Suprapubic skin (tissue), 4 donors: ENCODE measurements around the gene SIAH2. TPM values are rescaled to one million over a fixed set of nuclear protein-coding genes. Genes with fewer than 3 reads are reported as not detected.

Experiments used
- DNase-seq, 2 donors: peaks; one replicate each; pipeline ENCODE4 v3.0.0-alpha.2; 2019; ENCODE audit warnings: low spot score in 2 of 2
- H3K27ac ChIP-seq: fragments of 200-600 bp; sonication (generic); one replicate; pipeline ENCODE4 v1.5.1; 2019
- H3K27me3 ChIP-seq: fragments of 200-600 bp; sonication (generic); one replicate; pipeline ENCODE4 v1.5.1; 2019
- H3K36me3 ChIP-seq: fragments of 200-600 bp; sonication (generic); one replicate; pipeline ENCODE4 v1.5.1; 2019
- H3K4me1 ChIP-seq: fragments of 200-600 bp; sonication (generic); one replicate; pipeline ENCODE4 v1.5.1; 2019
- H3K4me3 ChIP-seq: fragments of 200-600 bp; sonication (generic); one replicate; pipeline ENCODE4 v1.5.1; 2019; ENCODE audit warnings: mild to moderate bottlenecking
- H3K9me3 ChIP-seq: fragments of 200-600 bp; sonication (generic); one replicate; pipeline ENCODE4 v1.5.1; 2019
- CTCF ChIP-seq, 2 donors: fragments of 200-600 bp in 1 of 2; fragments of 450-650 bp in 1 of 2; sonication (generic) in 1 of 2; IDR thresholded peaks; one replicate each; pipeline ENCODE4 v1.5.1; 2016 to 2019; ENCODE audit warnings: antibody characterized with exemption in 2 of 2, mild to moderate bottlenecking in 1 of 2, moderate library complexity in 1 of 2
- EP300 ChIP-seq: sonication (generic); formaldehyde crosslinking; IDR thresholded peaks from one replicate; pipeline ENCODE4 v1.6.1; 2017; ENCODE audit warnings: antibody characterized with exemption
- POLR2A ChIP-seq, 2 donors: fragments of 450-650 bp; IDR thresholded peaks; one replicate each; pipeline ENCODE4 v1.6.1; 2017; ENCODE audit warnings: antibody characterized with exemption in 2 of 2, mild to moderate bottlenecking in 2 of 2, moderate library complexity in 2 of 2
- POLR2AphosphoS5 ChIP-seq, 3 donors: sonication (generic); formaldehyde crosslinking; IDR thresholded peaks; one replicate each; pipeline ENCODE4 v1.6.1; 2017; ENCODE audit warnings: antibody characterized with exemption in 3 of 3
- WGBS: methylation state at CpG from one replicate; pipeline ENCODE4 v1.1.5; 2018; 5-methylcytosine and 5-hydroxymethylcytosine counted together
- total RNA-seq, 4 donors: library from RNA; depleted of rRNA; stranded (reverse); fragments of >200 nt; gene quantifications; one replicate each; pipeline ENCODE4 v1.1.0, GENCODE V29; 2016

Gene SIAH2
- total RNA-seq, 4 donors from 2014 or later, result 49.5 to 95.7 (median 81.3) TPM

GRCh38 chr3:150773616-150774192, 10.7 kb upstream of the SIAH2 start:
- no peak for TF ChIP-seq EP300
- TF ChIP-seq CTCF (IDR thresholded peaks at IDR 0.05), result no peak
- no peak for TF ChIP-seq POLR2AphosphoS5 (IDR thresholded peaks at IDR 0.05)
- TF ChIP-seq POLR2A (IDR thresholded peaks at IDR 0.05), result no peak
- WGBS, result 93% methylated on average over 5 of the region's 14 CpGs
- no peak overlapping the region for H3K27ac ChIP-seq

GRCh38 chr3:150771600-150771999, 8.6 kb upstream of the SIAH2 start:
- TF ChIP-seq EP300, result no peak
- no peak overlapping the region for H3K27ac ChIP-seq
- WGBS, result 88% methylated on average over 2 of the region's 2 CpGs
- no peak for DNase-seq
- H3K9me3 ChIP-seq, result no peaks in the 10 kb centered on the region
- H3K4me3 ChIP-seq, result no peak overlapping the region
- no peaks in the 10 kb centered on the region for H3K27me3 ChIP-seq
- no peaks in the 10 kb centered on the region for H3K4me1 ChIP-seq
- no peaks in the 10 kb centered on the region for H3K36me3 ChIP-seq

More at GRCh38 chr3:150773616-150774192, 10.7 kb upstream of the SIAH2 start:
- Histone ChIP-seq H3K27me3 (no peaks in the 10 kb centered on the region), H3K9me3 (no peaks in the 10 kb centered on the region), H3K36me3 (no peaks in the 10 kb centered on the region), H3K4me1 (no peaks in the 10 kb centered on the region), H3K4me3 (no peak overlapping the region)
- DNase-seq, result no peak

GRCh38 chr3:150770681-150771080, 7.7 kb upstream of the SIAH2 start:
- TF ChIP-seq CTCF (IDR thresholded peaks at IDR 0.05) (no peak), EP300 (no peak), POLR2A (IDR thresholded peaks at IDR 0.05) (no peak), POLR2AphosphoS5 (IDR thresholded peaks at IDR 0.05) (no peak)

GRCh38 chr3:150766742-150767141, 3.8 kb upstream of the SIAH2 start:
- H3K9me3 ChIP-seq, result no peaks in the 10 kb centered on the region
- H3K4me1 ChIP-seq, result peaks cover 7% of the 10 kb centered on the region
- no peak for TF ChIP-seq POLR2A (IDR thresholded peaks at IDR 0.05)
- no peak for TF ChIP-seq CTCF (IDR thresholded peaks at IDR 0.05)
- TF ChIP-seq EP300, result no peak
- no peak for TF ChIP-seq POLR2AphosphoS5 (IDR thresholded peaks at IDR 0.05)
- H3K36me3 ChIP-seq, result no peaks in the 10 kb centered on the region
- WGBS, result 85% methylated on average over 3 of the region's 3 CpGs
- H3K27me3 ChIP-seq, result no peaks in the 10 kb centered on the region
- no peak overlapping the region for H3K4me3 ChIP-seq
- no peak for DNase-seq
- H3K27ac ChIP-seq, result no peak overlapping the region

More at GRCh38 chr3:150770681-150771080, 7.7 kb upstream of the SIAH2 start:
- no peak overlapping the region for H3K4me3 ChIP-seq
- H3K4me1 ChIP-seq, result no peaks in the 10 kb centered on the region
- no peaks in the 10 kb centered on the region for H3K36me3 ChIP-seq
- no peak for DNase-seq
- no peaks in the 10 kb centered on the region for H3K27me3 ChIP-seq
- 84% methylated on average over 3 of the region's 3 CpGs for WGBS
- no peak overlapping the region for H3K27ac ChIP-seq
- no peaks in the 10 kb centered on the region for H3K9me3 ChIP-seq

- Histone ChIP-seq H3K4me1 (peaks cover 13% of the 10 kb centered on the region), H3K27ac (no peak overlapping the region), H3K9me3 (no peaks in the 10 kb centered on the region), H3K36me3 (no peaks in the 10 kb centered on the region), H3K27me3 (no peaks in the 10 kb centered on the region), H3K4me3 (no peak overlapping the region)
- no peak for DNase-seq
- TF ChIP-seq EP300 (no peak), POLR2AphosphoS5 (IDR thresholded peaks at IDR 0.05) (no peak), CTCF (IDR thresholded peaks at IDR 0.05) (no peak), POLR2A (IDR thresholded peaks at IDR 0.05) (no peak)
- WGBS, result 90% methylated on average over 8 of the region's 8 CpGs
Measured at GRCh38 chr3:150765949-150766720, 3.2 kb upstream of the SIAH2 start.
